NCI-H128 (cell line): Measurements from ENCODE around the gene FAM76A.
"Not testable (repeated sequence)": the region's sequence is repeated elsewhere in the genome, so short reads cannot be mapped to it uniquely, and the experiment has no call there.

Experiments used
- DNase-seq: peaks from one replicate; lab custom pipeline; 2025; ENCODE audit not compliant: unreplicated experiment; lab: John Stamatoyannopoulos, UW

The FAM76A gene

GRCh38 chr1:27774654-27775053, 48.9 kb downstream of the FAM76A start:
- DNase-seq, result no peak

- DNase-seq, result not testable (repeated sequence)
Measured at GRCh38 chr1:27775336-27775735, 49.6 kb downstream of the FAM76A start.

GRCh38 chr1:27776276-27776675, 50.5 kb downstream of the FAM76A start:
- DNase-seq, result not testable (repeated sequence)

- DNase-seq, result no peak
Measured at GRCh38 chr1:27778056-27778455, 52.3 kb downstream of the FAM76A start.

GRCh38 chr1:27779122-27779521, 53.4 kb downstream of the FAM76A start:
- DNase-seq, result no peak

- no peak for DNase-seq
Measured at GRCh38 chr1:27782950-27783349, 57.2 kb downstream of the FAM76A start.

- DNase-seq, result no peak
Measured at GRCh38 chr1:27784700-27785099, 58.9 kb downstream of the FAM76A start.

- DNase-seq, result no peak
Measured at GRCh38 chr1:27785781-27786455, 60.2 kb downstream of the FAM76A start.

GRCh38 chr1:27787895-27788294, 62.1 kb downstream of the FAM76A start:
- no peak for DNase-seq

- no peak for DNase-seq
Measured at GRCh38 chr1:27789540-27790041, 63.8 kb downstream of the FAM76A start.

GRCh38 chr1:27790270-27790669, 64.5 kb downstream of the FAM76A start:
- DNase-seq, result not testable (repeated sequence)

- DNase-seq, result no peak
Measured at GRCh38 chr1:27795601-27796000, 69.8 kb downstream of the FAM76A start.

- DNase-seq, result no peak
Measured at GRCh38 chr1:27804791-27805190, 79.0 kb downstream of the FAM76A start.

- no peak for DNase-seq
Measured at GRCh38 chr1:27806758-27807157, 81.0 kb downstream of the FAM76A start.

GRCh38 chr1:27807385-27807784, 81.6 kb downstream of the FAM76A start:
- DNase-seq, result no peak

- DNase-seq, result not testable (repeated sequence)
Measured at GRCh38 chr1:27808131-27808530, 82.4 kb downstream of the FAM76A start.

- DNase-seq, result no peak
Measured at GRCh38 chr1:27809883-27810282, 84.1 kb downstream of the FAM76A start.

GRCh38 chr1:27811741-27812500, 86.2 kb downstream of the FAM76A start:
- no peak for DNase-seq
